NCI-H524 treated with DMSO at 0.1 percent for 48 hours (cell line): Measurements from ENCODE around the gene NSUN2.
A peak's percentile ranks its signal among the peaks of the same experiment; 100 is the strongest.
"Not testable (repeated sequence)": the region's sequence is repeated elsewhere in the genome, so short reads cannot be mapped to it uniquely, and the experiment has no call there.

Source experiments
- DNase-seq: peaks from one replicate; lab custom pipeline; 2025; lab: John Stamatoyannopoulos, UW

Gene NSUN2

DNA sequence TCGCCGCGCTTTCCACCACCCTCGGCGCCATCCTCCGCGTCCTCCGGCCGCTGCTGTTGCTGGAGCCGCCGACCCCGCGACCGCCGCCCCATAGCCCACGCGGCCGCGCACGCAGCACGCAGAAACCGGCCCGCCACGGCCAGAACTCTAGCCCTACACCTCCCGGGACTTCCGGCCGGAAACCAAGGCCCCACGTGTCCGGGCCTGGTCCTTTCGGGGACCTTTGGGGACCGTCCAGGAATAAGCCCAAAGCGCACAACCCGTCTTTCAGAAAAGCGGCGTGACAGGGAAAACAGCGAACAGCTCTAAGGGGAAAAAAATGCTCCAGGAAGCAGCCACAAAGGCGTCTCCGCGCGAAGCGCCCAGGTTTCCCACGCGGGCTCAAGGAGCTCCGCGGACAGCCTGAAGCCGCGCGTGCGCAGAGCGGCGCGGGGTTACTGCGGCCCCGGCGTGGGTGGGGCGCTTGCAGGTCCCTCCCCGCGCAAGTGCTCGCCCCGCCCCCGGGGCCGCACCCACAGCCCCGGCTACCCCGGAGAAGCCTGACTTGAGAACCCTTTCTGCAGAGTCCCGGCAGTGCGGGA, at the start of gene NSUN2, which contains the start of gene SRD5A1:
Gene NSUN2, minus strand, starts transcription at position 157 of the 581 bp plus-strand sequence. Its CDS starts 65 bp downstream, at position 92.
Gene SRD5A1, plus strand, starts transcription at position 553 of the 581 bp plus-strand sequence. CDS start 137 bp downstream, outside the sequence.
- DNase-seq, result peak; percentile 67

DNA sequence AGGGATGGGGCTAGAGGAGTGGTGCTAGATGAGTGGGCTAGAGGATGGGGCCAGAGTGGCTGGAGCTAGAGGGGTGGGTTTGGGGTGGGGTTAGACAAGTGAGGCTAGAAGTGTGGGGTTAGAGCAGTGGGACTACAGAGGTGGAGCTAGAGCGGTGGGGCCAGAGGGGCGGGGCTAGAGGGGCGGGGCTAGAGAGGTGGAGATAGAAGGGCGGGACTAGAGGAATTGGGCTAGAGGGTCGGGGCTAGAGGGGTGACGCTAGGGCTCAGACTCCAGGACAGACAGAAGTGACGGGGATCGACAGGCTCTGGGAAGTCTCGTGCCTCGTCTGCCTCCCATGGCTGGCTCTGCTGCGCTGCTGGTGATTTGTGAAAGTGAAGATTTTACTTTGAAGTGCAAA, 49.4 kb upstream of the NSUN2 start:
- no peak for DNase-seq

DNA sequence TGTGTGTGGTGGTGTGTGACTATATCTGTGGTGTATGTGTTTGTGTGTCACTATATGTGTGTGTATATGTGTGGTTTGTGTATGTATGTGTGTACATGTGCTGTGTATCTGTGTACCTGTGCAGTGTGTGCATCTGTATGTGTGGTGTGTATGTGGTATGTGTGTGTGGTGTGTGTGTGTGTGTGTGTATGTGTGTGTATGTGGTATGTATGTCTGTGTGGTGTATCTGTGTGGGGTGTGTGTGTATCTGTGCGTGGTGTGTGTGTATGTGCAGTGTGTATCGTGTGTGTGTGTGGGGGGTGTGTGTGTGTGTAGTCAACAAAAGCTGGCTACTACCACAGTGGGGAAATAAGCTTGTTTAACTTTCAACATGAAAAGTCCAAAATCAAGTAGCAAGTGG, 48.8 kb upstream of the NSUN2 start:
- no peak for DNase-seq

DNA sequence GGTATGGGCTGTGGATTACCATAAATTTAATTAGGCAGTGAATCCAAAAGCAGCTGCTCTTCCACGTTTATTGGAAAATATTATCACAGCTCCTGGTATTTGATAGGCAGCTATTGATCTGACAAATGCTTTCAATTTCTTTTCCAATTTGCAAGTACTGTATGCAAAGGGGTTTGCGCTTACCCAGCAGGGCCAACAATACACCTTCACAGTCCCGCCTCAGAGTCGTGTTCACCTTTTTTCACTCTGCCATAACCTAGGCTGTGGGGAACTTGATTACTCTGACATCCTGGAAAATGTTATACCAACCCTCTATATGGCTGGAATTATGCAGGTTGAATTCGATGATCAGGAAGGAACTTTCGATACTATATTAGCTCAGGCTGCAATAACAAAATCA, 48.1 kb upstream of the NSUN2 start:
- no peak for DNase-seq

DNA sequence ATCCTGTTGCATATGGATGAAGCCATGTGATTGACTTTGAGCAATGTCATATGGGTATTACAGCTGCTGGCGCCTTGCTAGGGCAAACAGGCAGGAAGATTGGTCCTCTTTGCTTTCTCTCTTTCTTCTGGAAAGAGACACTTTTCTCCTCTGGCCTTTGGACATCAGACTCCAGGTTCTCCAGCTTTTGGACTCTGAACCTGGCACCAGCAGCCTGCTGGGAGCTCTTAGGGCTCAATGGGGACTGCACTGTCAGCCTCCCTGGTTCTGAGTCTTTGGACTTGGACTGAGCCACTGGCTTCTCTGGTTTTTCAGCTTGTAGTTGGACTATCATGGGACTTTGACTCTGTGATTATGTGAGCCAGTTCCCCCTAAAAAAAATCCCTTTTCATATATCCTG, 45.5 kb upstream of the NSUN2 start:
- no peak for DNase-seq

DNA sequence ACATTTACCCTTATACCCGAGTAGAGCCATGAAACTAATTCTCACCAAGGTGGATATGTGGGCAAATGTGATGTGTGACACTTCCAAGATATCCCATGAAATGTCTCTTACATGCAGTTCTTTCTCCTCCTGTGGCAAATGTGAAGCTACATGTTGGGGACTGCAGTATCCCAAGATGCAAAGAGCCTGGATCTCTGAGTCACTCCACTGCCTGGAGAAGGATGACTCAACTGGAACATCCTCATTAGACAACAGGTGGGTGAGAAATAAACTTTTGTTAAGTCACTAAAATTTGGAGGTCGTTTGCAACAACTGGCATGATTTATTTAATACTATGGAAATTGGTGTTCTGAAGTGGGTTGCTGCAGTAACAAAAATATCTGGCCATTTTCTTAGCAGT, 43.9 kb upstream of the NSUN2 start:
- no peak for DNase-seq

DNA sequence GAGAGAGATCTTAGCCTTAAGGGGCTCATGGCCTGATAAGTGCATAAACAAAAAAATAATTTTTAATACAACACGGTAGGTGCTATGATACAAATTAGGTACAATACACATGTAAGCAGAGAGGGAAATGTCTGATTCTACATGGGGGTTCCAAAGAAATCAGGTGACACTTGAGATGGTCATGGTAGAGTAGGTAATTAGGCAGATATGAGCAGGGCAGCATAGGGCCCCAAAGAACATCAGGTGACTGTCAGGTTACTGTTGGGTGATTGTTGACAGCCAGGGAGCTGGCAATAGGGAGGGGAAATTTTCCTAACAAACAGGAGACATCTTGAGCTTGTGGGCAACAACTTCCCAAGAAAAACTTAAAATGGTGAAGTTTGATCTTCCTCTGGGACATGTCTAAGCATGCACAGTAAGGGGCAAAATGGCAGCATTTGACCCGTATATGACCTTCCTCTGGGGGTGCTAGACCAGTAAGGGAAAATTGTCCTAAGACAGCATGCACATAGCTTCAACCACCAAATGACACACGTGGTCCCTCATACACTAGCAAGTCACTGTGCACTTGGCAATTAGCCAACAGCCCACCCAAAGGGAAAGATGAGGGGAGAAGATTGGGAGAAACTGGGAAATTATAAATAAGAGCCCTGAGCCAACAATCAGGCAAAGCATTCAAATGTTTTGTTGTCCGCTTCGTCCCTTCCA, 43.1 kb upstream of the NSUN2 start:
- DNase-seq, result no peak

DNA sequence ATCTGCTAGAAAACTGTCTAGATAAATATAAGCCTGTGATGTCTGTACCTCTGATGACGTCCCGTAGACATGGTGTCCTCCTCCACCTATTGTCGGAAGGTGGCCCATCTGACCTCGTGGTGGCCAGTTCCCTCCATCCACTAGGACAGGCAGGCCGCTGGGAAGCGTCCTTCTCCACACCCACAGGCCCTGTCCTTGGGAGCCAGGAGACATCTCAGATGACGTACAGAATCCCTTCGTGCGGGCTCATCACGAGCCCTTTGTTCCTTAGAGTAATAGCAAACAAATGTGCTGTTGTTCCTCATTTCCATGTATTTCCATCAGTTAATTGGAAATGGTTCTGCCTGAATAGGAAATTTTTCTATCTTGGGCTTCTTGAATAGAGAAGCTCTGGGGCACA, 42.0 kb upstream of the NSUN2 start:
- DNase-seq, result no peak

DNA sequence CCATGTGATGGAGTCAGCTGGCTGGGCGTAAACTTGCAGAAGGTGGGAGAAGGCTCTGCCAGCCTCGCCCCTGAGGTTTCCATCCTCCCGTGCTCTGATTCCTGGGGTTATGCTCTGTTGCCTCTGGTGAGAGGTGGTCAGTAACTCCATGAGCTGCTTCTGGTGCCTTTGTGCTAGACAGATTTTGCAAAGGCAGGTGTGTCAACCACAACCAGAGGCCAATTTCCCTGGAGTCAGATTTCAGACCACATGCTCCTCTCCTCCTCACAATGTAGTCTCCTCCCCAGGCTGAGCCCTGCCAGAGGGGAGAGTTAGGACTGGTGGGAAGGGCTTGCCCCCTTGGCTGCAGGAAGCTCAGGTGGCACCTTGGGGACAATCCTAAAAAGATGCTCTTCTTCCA, 41.6 kb upstream of the NSUN2 start:
- no peak for DNase-seq

DNA sequence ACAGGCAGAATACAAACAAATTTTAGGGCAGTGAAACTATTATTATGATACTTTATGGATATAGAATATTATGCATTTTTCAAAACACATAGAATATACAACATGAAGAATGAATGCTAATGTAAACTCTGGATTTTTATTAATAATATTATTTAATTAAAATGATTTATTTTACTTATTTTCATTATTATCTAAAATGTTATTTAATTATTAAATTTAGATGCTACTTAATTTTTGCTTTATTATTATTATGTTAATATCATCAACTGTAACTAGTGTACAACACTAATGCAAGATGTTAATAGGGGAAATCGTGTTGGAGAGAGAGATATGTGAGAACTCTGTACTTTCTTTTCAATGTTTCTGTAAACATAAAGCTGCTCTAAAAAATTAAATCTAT, 41.1 kb upstream of the NSUN2 start:
- no peak for DNase-seq

DNA sequence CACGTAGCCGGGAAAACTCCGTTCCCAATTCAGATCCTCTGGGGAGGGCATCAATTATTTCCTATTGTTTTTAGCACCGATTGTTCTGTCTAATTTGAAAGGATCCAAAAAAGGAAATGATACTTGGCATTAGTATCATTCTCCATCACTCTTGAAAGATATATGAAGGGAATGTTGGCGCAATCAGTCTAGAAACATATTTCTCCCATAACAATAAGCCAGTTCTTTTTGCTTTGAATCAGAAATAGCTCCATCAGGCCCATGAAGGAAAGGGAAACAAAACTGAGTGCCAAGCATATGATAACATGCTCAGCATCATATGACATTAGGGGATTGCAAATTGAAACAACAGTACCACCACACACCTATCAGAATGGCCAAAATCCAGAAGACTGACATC, 40.2 kb upstream of the NSUN2 start:
- no peak for DNase-seq

DNA sequence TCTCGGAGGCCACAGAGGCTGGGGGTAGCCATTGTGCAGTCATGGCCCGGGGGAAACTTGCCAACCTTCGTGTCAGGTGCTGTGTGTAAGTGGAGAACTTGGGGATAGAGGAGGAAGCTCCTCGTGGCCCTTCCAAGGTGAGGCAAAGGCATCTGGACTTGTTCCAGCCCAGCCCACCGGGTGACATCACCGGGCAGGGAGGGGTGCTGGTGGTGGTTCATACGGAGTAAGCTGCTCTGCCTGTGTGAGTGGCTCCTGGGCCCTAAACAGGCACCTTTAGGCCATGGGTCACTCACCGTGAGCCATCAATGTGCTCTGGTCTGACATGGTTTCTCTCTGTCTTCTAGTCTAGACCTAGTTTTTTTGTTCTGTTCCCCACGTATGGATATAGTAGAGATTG, 35.9 kb upstream of the NSUN2 start:
- DNase-seq, result not testable (repeated sequence)

DNA sequence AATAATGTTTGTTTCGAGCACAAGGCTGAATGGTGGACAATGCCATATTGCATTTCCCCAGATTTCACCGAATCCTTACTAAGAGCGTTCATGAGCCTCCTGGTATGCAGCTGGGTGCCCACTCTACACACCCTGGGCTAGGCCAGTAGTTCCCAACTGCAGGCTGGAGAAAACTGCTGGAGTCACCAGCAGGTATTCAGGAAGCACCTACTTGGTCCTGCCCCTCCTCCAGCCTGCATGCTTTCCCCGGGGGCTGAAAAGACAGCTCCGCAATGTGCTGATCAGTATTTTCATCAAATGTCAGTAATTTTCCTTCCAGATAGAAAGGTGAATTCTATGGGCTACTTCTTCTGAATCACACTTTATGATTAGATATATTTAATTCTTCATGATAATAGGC, 34.8 kb upstream of the NSUN2 start:
- DNase-seq, result no peak

DNA sequence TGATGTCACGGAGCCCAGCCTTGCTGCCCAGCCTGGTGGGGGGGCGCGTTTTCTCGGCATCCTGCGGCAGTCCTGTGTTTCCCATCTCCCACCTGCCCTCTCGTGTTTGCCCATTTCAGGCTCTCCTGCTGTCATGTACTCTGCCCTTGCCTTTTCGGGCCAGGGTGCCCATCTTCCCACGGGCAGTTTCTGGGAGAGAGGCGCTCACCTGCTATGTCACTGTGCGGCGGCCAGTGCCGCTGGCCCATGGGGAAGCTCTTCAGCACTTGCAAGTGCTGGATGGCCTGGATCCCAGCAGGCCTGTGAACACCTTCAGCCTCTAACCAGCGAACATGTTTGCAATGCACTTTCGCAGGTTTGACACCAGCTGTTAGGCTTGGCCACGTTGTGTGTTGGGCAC, 33.9 kb upstream of the NSUN2 start:
- no peak for DNase-seq

DNA sequence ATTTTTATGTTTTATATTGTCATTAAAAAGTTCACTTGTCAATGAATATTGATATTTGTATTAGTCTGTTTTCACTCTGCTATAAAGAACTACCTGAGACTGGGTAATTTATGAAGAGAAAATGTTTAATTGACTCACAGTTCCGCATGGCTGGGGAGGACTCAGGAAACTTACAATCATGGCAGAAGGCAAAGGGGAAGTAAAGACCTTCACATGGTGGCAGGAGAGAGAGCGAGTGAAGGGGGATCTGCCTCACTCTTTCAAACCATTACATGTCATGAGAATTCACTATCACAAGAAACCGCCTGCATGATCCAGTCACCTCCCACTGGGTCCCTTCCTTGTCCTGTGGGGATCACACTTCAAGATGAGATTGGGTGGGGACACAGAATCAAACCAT, 27.8 kb upstream of the NSUN2 start:
- no peak for DNase-seq

DNA sequence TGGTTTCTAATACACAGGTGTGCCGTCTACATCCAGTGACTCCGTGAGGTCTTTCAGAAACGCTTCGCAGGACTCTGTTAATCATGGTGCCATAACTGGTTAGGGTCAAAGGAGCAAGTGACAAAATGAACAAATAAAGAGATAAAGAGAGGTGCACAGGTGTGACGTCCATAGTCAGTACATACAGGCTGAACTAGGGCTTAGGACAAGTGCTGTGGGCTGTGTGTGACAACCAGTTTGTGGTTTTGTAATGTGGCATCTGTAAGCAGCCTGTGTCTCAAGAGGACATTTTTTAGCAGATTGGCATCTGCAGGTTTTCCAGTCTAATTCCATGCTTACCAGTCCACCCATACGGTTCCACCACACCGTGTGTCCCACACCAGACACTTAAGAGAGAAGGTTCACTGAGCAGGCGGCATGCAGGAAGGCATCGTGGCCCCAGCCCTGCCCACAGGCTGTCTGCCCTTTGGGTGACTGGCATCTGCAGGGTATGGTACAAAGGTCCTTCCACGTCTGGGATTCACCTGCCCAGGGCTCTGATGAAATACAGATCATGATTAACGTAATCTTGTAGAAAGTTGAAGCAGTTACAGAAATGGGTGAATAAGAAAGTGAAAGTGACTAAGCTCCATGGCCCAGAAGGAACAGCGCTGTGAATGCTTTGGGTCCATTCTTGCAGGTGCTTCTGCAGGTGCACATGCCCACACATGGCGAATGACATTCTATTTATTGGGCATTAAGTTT, 27.3 kb upstream of the NSUN2 start:
- DNase-seq, result no peak

DNA sequence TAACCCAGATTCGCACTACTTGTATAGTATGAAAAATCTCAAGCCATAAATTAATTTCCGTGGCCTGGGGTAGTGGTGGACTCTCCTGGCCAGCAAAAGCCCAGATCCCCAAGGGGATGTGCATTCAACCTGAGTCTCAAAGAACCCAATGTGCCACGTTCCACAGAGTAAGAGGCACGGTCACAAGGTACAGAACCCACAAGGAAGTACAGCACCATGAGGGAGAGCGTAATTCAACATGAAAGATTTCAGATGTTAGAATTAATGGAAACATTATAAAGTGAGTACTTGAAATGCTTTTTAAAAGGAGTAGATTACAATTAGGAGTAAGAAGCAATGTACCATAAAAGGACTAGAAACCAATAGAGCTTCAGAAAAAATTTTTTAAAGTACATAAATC, 23.8 kb upstream of the NSUN2 start:
- DNase-seq, result no peak

DNA sequence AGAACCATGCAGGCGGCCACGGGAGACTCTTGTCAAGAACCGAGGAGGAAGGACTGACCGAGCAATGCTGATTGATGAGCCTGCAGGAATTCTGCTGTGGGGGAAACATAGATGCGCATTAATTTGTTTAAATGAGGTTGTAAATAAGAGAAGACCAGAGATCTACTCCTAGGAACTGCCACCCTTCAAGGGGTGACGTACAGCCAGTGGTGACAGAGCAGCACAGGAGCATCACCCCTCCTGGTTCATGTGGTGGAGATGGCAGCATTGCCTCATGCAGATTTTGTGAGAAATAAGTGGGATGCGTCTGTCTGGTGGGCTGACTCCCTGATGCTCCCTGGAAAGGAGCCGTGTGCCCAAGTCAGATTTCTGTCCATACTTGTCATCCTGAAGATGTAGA, 22.6 kb upstream of the NSUN2 start:
- DNase-seq, result no peak

DNA sequence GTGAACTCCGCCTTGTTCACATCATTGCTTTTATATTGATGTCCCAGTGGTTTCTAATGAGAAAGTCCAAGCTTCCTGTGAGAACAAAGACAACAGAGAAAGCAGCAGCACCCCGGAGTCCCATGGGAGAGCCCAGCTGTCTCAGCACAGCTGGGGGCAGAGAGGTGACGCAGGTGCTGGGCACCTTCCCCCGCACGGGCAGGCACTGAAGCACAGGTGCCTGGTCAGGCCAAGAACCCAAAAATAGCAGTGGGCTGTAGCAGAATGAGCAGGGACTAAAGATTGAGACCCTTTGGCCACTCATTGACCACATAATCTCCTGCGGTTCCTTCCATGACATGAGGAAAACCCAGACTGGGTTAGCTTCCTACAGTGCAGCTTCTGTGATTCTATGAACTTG, 19.2 kb upstream of the NSUN2 start:
- no peak for DNase-seq

DNA sequence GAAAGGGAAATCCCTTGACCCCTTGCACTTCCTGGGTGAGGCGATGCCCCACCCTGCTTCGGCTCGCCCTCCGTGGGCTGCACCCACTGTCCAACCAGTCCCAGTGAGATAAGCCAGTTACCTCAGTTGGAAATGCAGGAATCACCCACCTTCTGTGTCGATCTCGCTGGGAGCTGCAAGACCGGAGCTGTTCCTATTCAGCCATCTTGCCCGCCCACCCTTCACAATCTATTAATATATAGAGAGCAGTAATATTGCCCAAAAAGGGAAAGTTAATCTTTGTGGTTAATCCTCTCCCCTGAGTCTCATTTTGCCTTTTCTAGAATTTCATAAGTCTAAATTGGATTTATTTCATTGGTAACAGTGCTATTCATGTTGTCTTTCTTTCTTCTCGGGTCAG, 16.8 kb upstream of the NSUN2 start:
- no peak for DNase-seq

DNA sequence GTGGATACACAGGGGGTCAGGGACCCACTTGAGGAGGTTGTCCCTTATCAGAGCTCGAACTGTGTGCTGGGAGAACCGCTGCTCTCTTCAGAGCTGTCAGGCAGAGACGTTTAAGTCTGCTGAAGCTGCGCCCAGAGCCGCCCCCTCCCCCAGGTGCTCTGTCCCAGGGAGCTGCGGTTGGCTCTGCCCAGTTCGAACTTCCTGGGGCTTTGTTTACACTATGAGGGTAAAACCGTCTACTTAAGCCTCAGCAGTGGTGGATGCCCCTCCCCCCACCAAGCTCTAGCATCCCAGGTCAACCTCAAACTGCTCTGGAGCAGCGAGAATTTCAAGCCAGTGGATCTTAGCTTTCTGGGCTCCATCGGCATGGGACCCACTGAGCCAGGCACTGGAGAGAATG, 16.3 kb upstream of the NSUN2 start:
- DNase-seq, result no peak

DNA sequence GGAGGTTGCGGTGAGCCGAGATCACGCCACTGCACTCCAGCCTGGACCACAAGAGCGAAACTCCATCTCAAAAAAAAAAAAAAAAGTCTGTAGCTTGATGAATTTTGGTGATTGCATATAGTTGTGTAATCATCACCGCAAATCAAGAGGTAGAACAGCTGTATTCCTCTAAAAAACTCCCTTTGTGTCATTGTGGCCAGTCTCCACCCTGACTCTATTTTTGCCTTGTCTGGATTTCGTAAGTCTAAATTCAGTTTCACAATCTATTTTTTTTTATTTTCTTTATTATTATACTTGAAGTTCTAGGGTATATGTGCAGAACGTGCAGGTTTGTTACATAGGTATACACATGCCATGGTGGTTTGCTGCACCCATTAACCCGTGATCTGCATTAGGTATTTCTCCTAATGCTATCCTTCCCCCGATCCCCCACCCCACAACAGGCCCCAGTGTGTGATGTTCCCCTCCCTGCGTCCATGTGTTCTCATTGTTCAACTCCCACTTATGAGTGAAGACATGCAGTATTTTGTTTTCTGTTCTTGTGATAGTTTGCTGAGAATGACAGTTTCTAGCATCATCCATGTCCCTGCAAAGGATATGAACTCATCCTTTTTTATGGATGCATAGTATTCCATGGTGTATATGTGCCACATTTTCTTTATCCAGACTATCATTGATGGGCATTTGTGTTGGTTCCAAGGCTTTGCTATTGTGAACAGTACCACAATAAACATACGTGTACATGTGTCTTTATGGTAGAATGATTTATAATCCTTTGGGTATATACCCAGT, 12.9 kb upstream of the NSUN2 start:
- not testable (repeated sequence) for DNase-seq
